Fibroblast of mammary gland (primary cell): ENCODE results near the gene TACC2.
A peak's percentile ranks its signal among the peaks of the same experiment; 100 is the strongest.

Source experiments
- DNase-seq: peaks from one replicate; pipeline ENCODE4 v3.0.0-alpha.2; 2010; ENCODE audit warnings: low read depth
- H3K4me3 ChIP-seq: 2 replicates; pipeline ENCODE4 v1.5.1; 2011; ENCODE audit warnings: low read depth, mild to moderate bottlenecking, low read length, moderate library complexity; ENCODE audit not compliant: control insufficient read depth
- TF ChIP-seq, protein P1 (sequence below): conservative IDR thresholded peaks from 2 replicates; pipeline ENCODE4 v1.5.1; 2011; ENCODE audit warnings: low read depth, low read length, inconsistent platforms; ENCODE audit not compliant: control insufficient read depth, insufficient read depth

TACC2 gene

DNA sequence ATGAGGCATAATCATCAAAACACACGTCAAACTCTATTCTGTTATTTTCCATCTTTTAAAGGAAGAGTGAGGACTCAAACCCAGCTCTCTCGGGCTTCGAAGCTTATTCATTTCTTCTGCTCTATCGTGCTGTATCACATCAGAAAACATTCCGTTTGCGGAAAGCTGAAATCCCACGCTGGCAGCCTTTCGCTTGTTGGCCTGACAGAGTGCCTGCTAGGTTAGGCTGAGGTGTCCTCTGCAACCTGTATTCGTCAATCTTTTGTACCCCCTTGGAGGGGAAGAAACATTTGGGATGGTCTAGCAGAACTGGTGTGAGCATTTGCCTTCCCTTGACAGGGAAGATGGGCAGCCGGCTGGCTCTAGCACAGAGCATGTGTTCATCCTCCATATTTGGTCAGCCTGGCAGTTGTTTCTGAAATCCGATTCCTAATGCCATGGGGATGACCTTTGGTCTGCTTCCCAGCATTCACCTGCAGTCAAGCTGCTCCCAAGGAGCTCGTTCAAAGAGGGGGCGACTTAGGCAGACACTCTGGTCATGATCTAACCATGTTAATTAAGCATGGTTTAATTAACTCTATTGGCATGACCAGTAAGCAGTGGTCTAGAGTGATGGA, 55.2 kb downstream of the TACC2 start:
- TF ChIP-seq, protein P1, sequence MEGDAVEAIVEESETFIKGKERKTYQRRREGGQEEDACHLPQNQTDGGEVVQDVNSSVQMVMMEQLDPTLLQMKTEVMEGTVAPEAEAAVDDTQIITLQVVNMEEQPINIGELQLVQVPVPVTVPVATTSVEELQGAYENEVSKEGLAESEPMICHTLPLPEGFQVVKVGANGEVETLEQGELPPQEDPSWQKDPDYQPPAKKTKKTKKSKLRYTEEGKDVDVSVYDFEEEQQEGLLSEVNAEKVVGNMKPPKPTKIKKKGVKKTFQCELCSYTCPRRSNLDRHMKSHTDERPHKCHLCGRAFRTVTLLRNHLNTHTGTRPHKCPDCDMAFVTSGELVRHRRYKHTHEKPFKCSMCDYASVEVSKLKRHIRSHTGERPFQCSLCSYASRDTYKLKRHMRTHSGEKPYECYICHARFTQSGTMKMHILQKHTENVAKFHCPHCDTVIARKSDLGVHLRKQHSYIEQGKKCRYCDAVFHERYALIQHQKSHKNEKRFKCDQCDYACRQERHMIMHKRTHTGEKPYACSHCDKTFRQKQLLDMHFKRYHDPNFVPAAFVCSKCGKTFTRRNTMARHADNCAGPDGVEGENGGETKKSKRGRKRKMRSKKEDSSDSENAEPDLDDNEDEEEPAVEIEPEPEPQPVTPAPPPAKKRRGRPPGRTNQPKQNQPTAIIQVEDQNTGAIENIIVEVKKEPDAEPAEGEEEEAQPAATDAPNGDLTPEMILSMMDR, result no peak
- no peak overlapping the region for H3K4me3 ChIP-seq
- peak; percentile 62 for DNase-seq

DNA sequence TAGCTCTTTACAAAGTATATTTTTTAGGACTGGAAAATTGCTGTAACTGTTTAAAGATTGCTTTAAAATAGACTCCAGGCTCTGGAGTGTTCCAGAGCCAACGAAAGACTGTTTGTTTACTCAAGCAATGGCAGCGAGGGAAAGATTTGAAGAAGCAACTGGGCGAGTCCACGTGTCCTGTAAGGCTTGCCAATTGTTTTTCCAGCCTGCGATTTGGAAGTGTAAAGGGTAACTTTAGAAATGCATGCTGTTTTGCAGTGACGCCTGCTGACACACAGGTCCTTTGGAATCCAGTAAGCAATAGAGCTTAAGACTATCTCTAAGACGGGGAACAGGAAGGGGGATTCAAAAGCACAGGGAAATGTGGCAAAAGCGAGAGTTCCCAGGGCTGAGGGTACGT, 55.8 kb downstream of the TACC2 start:
- peak; percentile 52 for DNase-seq
- TF ChIP-seq, protein P1, result no peak
- H3K4me3 ChIP-seq, result no peak overlapping the region

DNA sequence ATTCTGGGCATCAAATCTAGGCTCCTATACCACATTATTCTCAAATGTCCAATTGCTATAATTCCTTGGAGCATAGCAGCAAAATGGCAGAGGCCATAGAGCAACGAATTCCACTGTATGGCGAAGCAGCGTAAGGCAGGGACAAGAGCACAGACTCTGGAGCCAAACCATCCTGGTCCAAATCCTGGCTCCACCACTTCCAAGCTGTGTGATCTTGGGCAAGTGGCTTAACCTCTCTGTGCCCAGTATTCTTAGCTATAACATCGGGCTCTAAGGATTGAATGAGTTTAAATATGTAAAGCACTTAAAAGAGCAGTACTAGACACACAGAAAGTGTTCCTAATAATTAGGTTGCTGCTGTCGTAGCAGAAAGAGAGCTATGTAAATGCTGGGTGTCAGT, 56.2 kb downstream of the TACC2 start:
- TF ChIP-seq, protein P1, result no peak
- no peak overlapping the region for H3K4me3 ChIP-seq
- no peak for DNase-seq

DNA sequence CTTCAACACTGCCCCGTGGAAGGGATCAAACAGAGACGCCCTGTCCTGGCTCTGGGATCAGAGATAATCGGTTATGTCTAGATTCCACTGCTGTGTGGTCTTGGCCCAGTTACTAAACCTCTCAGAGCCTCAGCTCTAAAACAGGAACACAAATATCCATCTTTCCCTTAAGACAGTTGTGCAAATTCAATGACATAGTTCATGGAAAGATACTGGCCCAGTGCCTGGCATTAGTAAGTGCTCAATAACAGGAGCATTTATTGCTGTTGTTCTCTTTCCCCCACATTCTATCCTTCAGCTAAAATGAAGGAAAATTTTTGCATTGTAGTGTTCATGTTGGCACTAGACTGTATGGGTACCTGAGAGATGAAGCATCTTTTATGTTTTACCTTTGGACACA, 58.6 kb downstream of the TACC2 start:
- DNase-seq, result peak; percentile 18

DNA sequence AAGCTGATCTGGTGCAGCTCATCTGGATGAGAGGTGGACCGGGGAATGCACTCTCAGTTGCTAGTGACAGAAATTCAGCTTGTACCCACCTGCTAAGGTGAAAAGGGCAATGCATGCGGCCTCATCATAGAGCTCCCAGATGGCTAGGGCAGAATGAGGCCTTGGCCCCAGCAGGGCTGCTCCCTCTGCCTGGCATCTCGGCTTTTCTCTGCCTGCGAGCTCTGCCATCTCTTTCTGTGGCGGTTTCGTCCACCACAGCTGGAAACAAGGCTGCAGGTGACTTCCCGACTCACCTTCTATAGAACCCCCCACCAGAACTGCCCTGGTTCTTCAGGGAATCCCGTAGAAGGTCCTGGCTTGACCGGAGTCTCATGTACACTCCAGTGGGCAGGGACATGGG, 60.1 kb downstream of the TACC2 start:
- TF ChIP-seq, protein P1, result no peak
- DNase-seq, result no peak
- no peak overlapping the region for H3K4me3 ChIP-seq

More for the DNA sequence above, 58.6 kb downstream of the TACC2 start:
- TF ChIP-seq, protein P1, result no peak
- H3K4me3 ChIP-seq, result no peak overlapping the region

DNA sequence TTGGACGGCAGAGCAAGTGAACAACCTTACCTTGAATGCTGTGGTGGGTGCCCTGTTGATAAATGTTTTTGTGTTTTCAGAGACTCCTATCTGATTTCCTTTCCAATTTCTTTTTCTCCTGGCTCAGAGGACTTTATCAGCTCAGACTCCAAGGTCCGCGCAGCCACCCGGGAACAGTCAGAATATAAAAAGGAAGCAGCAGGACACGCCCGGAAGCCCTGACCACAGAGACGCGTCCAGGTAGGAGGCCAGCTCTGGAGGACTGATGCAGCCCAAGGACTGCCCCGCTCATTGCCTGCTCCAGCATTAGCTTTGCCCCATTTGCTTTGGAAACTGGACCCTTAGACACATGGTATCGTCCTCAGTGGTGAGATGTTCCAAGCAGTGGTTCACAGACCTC, 61.3 kb downstream of the TACC2 start:
- no peak overlapping the region for H3K4me3 ChIP-seq
- no peak for DNase-seq
- TF ChIP-seq, protein P1, result no peak

DNA sequence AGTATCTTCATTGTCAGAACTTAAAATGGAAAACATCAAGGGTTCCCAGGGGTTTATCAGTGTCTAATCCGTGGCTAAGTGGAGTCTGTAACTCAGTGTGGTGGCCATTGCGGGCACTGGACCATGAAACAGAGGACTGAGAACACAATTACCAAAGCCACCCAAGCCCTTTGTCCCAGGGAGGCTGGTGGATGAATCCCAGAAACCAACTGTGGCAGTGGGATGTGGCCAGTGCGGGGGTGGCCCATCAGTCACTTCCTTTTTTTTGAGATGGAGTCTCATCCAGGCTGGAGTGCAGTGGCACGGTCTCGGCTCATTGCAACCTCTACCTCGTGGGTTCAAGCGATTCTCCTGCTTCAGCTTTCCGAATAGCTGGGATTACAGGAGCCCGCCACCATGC, 61.8 kb downstream of the TACC2 start:
- DNase-seq, result no peak
- TF ChIP-seq, protein P1, result no peak

More for the DNA sequence above, 61.8 kb downstream of the TACC2 start:
- H3K4me3 ChIP-seq, result no peak overlapping the region
